Measurements from ENCODE around the gene TMEM54. TPM values are rescaled to one million over a fixed set of nuclear protein-coding genes. Genes with fewer than 3 reads are reported as not detected.

The TMEM54 gene
- total RNA-seq, 2 donors from 2014 or later = 40.2 to 41.2 TPM

DNA sequence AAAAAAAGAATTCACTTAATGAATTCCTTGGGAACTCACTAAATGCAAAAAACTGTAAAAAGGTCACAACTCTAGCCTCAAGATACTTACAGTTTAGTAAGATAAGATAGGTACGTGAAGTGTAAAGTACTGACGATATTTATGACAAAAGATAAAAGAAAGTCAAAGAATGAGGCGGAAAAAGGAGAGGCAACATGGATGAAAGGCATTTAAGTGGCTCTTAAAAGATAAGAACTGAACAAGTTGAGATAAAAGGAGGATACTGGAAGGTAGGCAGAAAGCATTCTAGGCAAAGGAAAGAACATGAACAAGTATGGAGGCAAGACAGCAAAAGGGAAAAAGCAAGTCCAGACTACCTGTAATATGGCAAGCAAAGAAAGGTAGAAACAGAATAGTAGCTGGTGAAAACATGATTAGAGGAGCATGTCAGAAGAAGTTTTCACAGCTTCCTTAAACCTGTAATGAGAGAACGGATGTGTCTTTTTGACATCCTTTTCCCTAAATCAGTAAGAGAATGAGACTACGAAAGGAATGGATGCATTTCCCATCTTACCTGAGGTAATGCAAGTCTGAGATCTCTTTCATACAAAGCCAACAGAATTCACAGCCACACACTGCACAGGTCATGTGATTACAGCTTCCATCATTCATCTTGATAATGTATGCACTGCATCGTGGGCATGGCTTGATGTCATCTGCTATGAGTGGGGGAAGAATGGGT lies 46.6 kb upstream of the TMEM54 start:
- WGBS, 2 donors = 69 to 74% methylated on average over 6 of the region's 6 CpGs
- H3K27me3 ChIP-seq = no peaks in the 10 kb centered on the region
- no peak for ATAC-seq
- H3K27ac ChIP-seq = peak overlapping the region; percentile 21 to 86 (median 68)
- intact Hi-C loops (cut with DNase I) = no loop called here
- no peaks in the 10 kb centered on the region for H3K9me3 ChIP-seq
- no peak for DNase-seq
- no peak overlapping the region for H3K4me3 ChIP-seq
- H3K4me1 ChIP-seq = peaks cover 32% of the 10 kb centered on the region
- no peak for TF ChIP-seq POLR2A (IDR thresholded peaks at IDR 0.05)
- TF ChIP-seq, protein P1, sequence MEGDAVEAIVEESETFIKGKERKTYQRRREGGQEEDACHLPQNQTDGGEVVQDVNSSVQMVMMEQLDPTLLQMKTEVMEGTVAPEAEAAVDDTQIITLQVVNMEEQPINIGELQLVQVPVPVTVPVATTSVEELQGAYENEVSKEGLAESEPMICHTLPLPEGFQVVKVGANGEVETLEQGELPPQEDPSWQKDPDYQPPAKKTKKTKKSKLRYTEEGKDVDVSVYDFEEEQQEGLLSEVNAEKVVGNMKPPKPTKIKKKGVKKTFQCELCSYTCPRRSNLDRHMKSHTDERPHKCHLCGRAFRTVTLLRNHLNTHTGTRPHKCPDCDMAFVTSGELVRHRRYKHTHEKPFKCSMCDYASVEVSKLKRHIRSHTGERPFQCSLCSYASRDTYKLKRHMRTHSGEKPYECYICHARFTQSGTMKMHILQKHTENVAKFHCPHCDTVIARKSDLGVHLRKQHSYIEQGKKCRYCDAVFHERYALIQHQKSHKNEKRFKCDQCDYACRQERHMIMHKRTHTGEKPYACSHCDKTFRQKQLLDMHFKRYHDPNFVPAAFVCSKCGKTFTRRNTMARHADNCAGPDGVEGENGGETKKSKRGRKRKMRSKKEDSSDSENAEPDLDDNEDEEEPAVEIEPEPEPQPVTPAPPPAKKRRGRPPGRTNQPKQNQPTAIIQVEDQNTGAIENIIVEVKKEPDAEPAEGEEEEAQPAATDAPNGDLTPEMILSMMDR (IDR thresholded peaks at IDR 0.05) = no peak
- H3K36me3 ChIP-seq (replicated peaks in 1 of 2; ENCODE audit: insufficient read depth in 1 of 2, low read depth in 2 of 2) = peaks cover 0 to 6% of the 10 kb centered on the region in 2 donors

DNA sequence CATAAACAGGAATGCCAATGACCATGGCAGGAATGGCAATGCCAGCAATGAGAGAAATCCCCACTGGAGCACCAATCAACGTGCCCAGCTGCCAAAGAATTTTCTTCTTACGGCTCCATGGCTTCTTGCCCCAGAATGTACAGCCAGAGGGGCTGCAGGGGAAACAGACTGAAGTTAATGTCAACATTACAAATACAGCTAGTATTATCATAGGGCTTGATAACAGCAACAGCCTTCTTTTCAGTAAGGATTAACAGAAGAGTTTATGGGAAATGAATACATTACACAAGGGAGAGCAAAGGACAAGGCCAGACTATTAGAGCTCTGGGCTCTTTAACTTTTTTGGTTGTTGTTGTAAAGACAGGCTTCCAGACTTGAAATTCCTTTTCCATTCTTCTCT lies 45.2 kb upstream of the TMEM54 start:
- Histone ChIP-seq H3K9me3 (no peaks in the 10 kb centered on the region), H3K4me3 (no peak overlapping the region), H3K36me3 (replicated peaks in 1 of 2; ENCODE audit: insufficient read depth in 1 of 2, low read depth in 2 of 2) (peaks cover 0 to 11% of the 10 kb centered on the region in 2 donors), H3K4me1 (peaks cover 32% of the 10 kb centered on the region), H3K27ac (no peak overlapping the region), H3K27me3 (no peaks in the 10 kb centered on the region)
- intact Hi-C loops (cut with DNase I) = no loop called here
- DNase-seq (no peak), ATAC-seq (no peak)
- no peak for TF ChIP-seq POLR2A (IDR thresholded peaks at IDR 0.05)
- TF ChIP-seq, protein P1 (IDR thresholded peaks at IDR 0.05) = no peak
- WGBS, 2 donors = 82 to 87% methylated on average over 2 of the region's 2 CpGs

GRCh38 chr1:32944180-32944579 lies 43.0 kb upstream of the TMEM54 start:
- Histone ChIP-seq H3K27me3 (no peaks in the 10 kb centered on the region), H3K27ac (peak overlapping the region in 2 of 4 donors; percentile 1 to 20), H3K9me3 (no peaks in the 10 kb centered on the region), H3K4me1 (peaks cover 22% of the 10 kb centered on the region), H3K4me3 (no peak overlapping the region), H3K36me3 (replicated peaks in 1 of 2; ENCODE audit: insufficient read depth in 1 of 2, low read depth in 2 of 2) (peaks cover 0 to 11% of the 10 kb centered on the region in 2 donors)
- TF ChIP-seq, protein P1 (IDR thresholded peaks at IDR 0.05) = no peak
- no peak for TF ChIP-seq POLR2A (IDR thresholded peaks at IDR 0.05)
- ATAC-seq (no peak), DNase-seq (no peak)
- intact Hi-C loops (cut with DNase I) = no loop called here

DNA sequence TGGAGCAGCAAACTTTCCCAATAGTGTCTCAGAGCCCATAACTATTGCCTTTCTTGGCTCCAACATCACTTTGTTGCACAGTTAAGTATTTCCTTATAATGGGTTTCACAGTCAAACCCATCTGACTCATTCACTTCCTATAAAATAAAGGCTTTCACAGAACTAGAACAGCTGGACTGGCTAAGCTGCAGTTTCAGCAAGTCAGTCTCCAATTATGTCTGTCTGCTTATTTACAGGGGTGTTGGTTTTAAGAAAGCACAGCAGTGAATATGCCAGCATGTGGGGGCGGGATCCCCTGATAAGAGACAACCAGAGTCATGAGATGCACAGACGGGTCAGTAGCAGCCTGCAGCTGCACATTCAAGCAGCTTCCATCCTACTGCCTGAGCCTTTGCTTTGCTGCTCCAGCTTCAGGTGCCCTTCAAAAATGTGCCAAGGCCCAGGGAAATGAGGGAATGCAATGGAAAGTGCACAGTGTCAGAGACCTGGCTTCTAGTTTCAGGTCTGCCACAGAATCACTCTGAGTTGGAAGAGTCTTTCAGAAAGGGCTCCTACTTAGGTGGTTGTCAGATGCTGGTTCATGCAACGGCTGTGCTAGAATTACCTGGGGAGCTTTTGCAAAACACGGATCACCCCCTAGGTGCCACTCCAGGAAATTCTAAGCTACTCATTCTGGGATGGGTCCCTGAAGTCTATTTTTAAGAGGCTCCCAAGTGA lies 38.6 kb upstream of the TMEM54 start:
- Histone ChIP-seq H3K4me3 (no peak overlapping the region), H3K36me3 (replicated peaks in 1 of 2; ENCODE audit: insufficient read depth in 1 of 2, low read depth in 2 of 2) (peaks cover 0 to 11% of the 10 kb centered on the region in 2 donors), H3K27me3 (no peaks in the 10 kb centered on the region), H3K9me3 (no peaks in the 10 kb centered on the region), H3K27ac (no peak overlapping the region), H3K4me1 (peaks cover 10% of the 10 kb centered on the region)
- intact Hi-C loops (cut with DNase I) = loop anchor here (5.0 kb wide), 1 partner anchor 117 kb away; no protein-coding TSS in a partner anchor
- ATAC-seq (peak; percentile 55), DNase-seq (peak in 2 of 4 donors; percentile 21 to 60)
- WGBS, 2 donors = 73 to 94% methylated on average over 4 of the region's 4 CpGs
- TF ChIP-seq POLR2A (IDR thresholded peaks at IDR 0.05) = no peak
- TF ChIP-seq, protein P1 (IDR thresholded peaks at IDR 0.05) = no peak
